Measurements from ENCODE around the gene IRGC. TPM values are rescaled to one million over a fixed set of nuclear protein-coding genes. Genes with fewer than 3 reads are reported as not detected.

IRGC gene
- total RNA-seq, 1 experiment from 2014 or later, result not detected

DNA sequence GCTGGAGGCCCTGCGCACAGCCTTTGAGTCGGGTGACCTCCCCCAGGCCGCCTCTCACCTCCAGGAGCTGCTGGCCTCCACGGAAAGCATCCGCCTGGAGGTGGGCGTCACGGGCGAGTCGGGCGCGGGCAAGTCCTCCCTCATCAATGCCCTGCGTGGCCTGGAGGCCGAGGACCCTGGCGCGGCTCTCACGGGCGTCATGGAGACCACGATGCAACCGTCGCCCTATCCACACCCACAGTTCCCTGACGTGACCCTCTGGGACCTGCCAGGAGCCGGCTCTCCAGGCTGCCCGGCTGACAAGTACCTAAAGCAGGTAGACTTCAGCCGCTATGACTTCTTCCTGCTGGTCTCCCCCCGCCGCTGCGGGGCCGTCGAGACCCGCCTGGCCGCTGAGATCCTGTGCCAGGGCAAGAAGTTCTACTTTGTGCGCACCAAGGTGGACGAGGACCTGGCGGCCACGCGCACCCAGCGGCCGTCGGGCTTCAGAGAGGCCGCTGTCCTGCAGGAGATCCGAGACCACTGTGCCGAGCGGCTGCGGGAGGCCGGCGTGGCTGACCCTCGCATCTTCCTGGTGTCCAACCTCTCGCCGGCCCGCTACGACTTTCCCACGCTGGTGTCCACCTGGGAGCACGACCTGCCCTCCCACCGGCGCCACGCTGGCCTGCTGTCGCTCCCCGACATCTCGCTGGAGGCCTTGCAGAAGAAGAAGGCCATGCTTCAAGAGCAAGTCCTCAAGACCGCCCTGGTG lies 2.9 kb downstream of the IRGC start:
- H3K4me3 Mint-ChIP-seq (ENCODE audit: unreplicated experiment), result no peak overlapping the region
- intact Hi-C loops (cut with micrococcal nuclease; ENCODE audit: unreplicated experiment), result no loop called here
- H3K27ac Mint-ChIP-seq (ENCODE audit: unreplicated experiment), result no peak overlapping the region
- CTCF ChIA-PET, result no interaction called here
- POLR2A ChIA-PET, result no interaction called here
- no peak for TF ChIP-seq CTCF (IDR thresholded peaks at IDR 0.05; ENCODE audit: insufficient read depth in 1 of 2, low read depth in 1 of 2, low read length in 1 of 2, severe bottlenecking in 1 of 2, unreplicated experiment in 1 of 2)
- H3K4me1 ChIP-seq, result no peaks in the 10 kb centered on the region
- no peak overlapping the region for H3K4me3 ChIP-seq (ENCODE audit: low read depth, low read length)
- no peaks in the 10 kb centered on the region for H3K27me3 Mint-ChIP-seq (ENCODE audit: insufficient read depth, unreplicated experiment)
- H3K36me3 Mint-ChIP-seq (ENCODE audit: insufficient read depth, unreplicated experiment), result no peaks in the 10 kb centered on the region
- BruUV-seq (replicated peaks), result no TSS peak
- no peaks in the 10 kb centered on the region for H3K4me1 Mint-ChIP-seq (ENCODE audit: low read depth, unreplicated experiment)
- H3K36me3 ChIP-seq (ENCODE audit: control insufficient read depth, insufficient read depth, low read length), result no peaks in the 10 kb centered on the region
- DNase-seq, result no peak
- no peaks in the 10 kb centered on the region for H3K9me3 ChIP-seq
- no peaks in the 10 kb centered on the region for H3K9me3 Mint-ChIP-seq (ENCODE audit: unreplicated experiment)
- H3K27me3 ChIP-seq (replicated peaks; ENCODE audit: control insufficient read depth, insufficient read depth, low read length), result no peaks in the 10 kb centered on the region

DNA sequence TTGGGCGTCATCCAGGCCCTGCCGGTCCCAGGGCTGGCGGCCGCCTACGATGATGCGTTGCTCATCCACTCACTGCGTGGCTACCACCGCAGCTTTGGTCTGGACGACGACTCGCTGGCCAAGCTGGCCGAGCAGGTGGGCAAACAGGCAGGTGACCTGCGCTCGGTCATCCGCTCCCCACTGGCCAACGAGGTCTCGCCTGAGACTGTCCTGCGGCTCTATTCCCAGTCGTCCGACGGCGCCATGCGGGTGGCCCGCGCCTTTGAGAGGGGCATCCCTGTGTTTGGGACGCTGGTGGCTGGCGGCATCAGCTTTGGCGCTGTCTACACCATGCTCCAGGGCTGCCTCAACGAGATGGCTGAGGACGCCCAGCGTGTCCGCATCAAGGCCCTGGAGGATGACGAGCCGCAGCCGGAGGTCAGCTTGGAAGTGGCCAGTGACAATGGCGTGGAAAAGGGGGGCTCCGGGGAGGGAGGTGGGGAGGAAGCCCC lies 3.5 kb downstream of the IRGC start:
- ChIA-PET CTCF (no interaction called here), POLR2A (no interaction called here)
- Histone ChIP-seq H3K4me3 (ENCODE audit: low read depth, low read length) (no peak overlapping the region), H3K36me3 (ENCODE audit: control insufficient read depth, insufficient read depth, low read length) (no peaks in the 10 kb centered on the region), H3K4me1 (no peaks in the 10 kb centered on the region), H3K9me3 (no peaks in the 10 kb centered on the region), H3K27me3 (replicated peaks; ENCODE audit: control insufficient read depth, insufficient read depth, low read length) (no peaks in the 10 kb centered on the region)
- no peak for TF ChIP-seq CTCF (IDR thresholded peaks at IDR 0.05; ENCODE audit: insufficient read depth in 1 of 2, low read depth in 1 of 2, low read length in 1 of 2, severe bottlenecking in 1 of 2, unreplicated experiment in 1 of 2)
- H3K27me3 Mint-ChIP-seq (ENCODE audit: insufficient read depth, unreplicated experiment), result no peaks in the 10 kb centered on the region
- H3K4me1 Mint-ChIP-seq (ENCODE audit: low read depth, unreplicated experiment), result no peaks in the 10 kb centered on the region
- no peaks in the 10 kb centered on the region for H3K36me3 Mint-ChIP-seq (ENCODE audit: insufficient read depth, unreplicated experiment)
- no peak overlapping the region for H3K27ac Mint-ChIP-seq (ENCODE audit: unreplicated experiment)
- H3K9me3 Mint-ChIP-seq (ENCODE audit: unreplicated experiment), result no peaks in the 10 kb centered on the region
- H3K4me3 Mint-ChIP-seq (ENCODE audit: unreplicated experiment), result no peak overlapping the region
- intact Hi-C loops (cut with micrococcal nuclease; ENCODE audit: unreplicated experiment), result no loop called here
- BruUV-seq (replicated peaks), result no TSS peak
- DNase-seq, result no peak

GRCh38 chr19:43719918-43720317 lies 4.0 kb downstream of the IRGC start:
- no peaks in the 10 kb centered on the region for H3K36me3 Mint-ChIP-seq (ENCODE audit: insufficient read depth, unreplicated experiment)
- ChIA-PET POLR2A (interaction anchor here (0.5 kb wide), 1 partner anchor 493 kb away, joined by 10 read pairs; the partner anchor contains the start of gene ZNF227), CTCF (no interaction called here)
- H3K4me3 ChIP-seq (ENCODE audit: low read depth, low read length), result no peak overlapping the region
- H3K9me3 Mint-ChIP-seq (ENCODE audit: unreplicated experiment), result no peaks in the 10 kb centered on the region
- no peak for DNase-seq
- H3K9me3 ChIP-seq, result no peaks in the 10 kb centered on the region
- TF ChIP-seq CTCF (IDR thresholded peaks at IDR 0.05; ENCODE audit: insufficient read depth in 1 of 2, low read depth in 1 of 2, low read length in 1 of 2, severe bottlenecking in 1 of 2, unreplicated experiment in 1 of 2), result no peak
- no peak overlapping the region for H3K4me3 Mint-ChIP-seq (ENCODE audit: unreplicated experiment)
- H3K27ac Mint-ChIP-seq (ENCODE audit: unreplicated experiment), result no peak overlapping the region
- no TSS peak for BruUV-seq (replicated peaks)
- no peaks in the 10 kb centered on the region for H3K27me3 Mint-ChIP-seq (ENCODE audit: insufficient read depth, unreplicated experiment)
- H3K4me1 Mint-ChIP-seq (ENCODE audit: low read depth, unreplicated experiment), result no peaks in the 10 kb centered on the region
- H3K4me1 ChIP-seq, result no peaks in the 10 kb centered on the region
- intact Hi-C loops (cut with micrococcal nuclease; ENCODE audit: unreplicated experiment), result no loop called here
- no peaks in the 10 kb centered on the region for H3K36me3 ChIP-seq (ENCODE audit: control insufficient read depth, insufficient read depth, low read length)
- no peaks in the 10 kb centered on the region for H3K27me3 ChIP-seq (replicated peaks; ENCODE audit: control insufficient read depth, insufficient read depth, low read length)
